Measurements from ENCODE around the gene RGS7.

Gene RGS7

DNA sequence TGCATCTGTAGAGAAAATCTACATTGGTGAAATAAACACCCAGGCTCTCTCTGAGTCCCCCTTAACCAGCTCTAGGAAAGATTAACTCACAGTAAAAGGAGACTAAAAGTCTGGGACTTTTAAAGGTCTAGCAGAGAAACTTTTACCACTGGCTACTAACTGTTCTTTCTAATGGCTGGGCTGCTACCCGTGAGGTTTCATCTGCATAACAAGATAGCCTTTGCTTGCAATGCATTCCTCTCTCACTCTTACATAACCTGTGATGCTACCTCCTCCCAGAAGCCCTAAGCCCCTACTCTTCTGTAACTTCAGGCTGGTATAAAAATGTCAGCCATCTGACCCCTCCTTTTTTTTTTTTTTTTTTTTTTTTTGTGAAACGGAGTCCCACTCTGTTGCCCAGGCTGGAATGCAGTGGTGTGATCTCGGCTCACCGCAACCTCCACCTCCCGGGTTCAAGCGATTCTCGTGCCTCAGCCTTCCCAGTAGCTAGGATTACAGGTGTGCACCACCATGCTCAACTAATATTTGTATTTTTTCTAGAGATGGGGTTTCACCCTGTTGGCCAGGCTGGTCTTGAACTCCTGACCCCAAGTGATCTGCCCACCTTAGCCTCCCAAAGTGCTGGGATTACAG, 344.2 kb downstream of the RGS7 start:
- Histone ChIP-seq H3K4me1 (ENCODE audit: insufficient read depth, low read length, poor library complexity, severe bottlenecking) (no peaks in the 10 kb centered on the region), H3K79me2 (ENCODE audit: insufficient read depth, low read length) (no peaks in the 10 kb centered on the region), H2AFZ (ENCODE audit: low read length) (no peak overlapping the region), H3K27me3 (ENCODE audit: insufficient read depth, low read length, poor library complexity, severe bottlenecking) (no peaks in the 10 kb centered on the region), H3K9ac (ENCODE audit: low read depth, low read length, poor library complexity, severe bottlenecking) (no peak overlapping the region), H3F3A (ENCODE audit: low read depth) (no peaks in the 10 kb centered on the region), H3K4me2 (ENCODE audit: low read depth, low read length, poor library complexity, severe bottlenecking) (no peak overlapping the region), H3K9me2 (replicated peaks; ENCODE audit: low read depth, low read length) (no peaks in the 10 kb centered on the region), H3K36me3 (ENCODE audit: insufficient read depth, low read length) (no peaks in the 10 kb centered on the region), H3K4me3 (ENCODE audit: low read length, poor library complexity, severe bottlenecking) (no peak overlapping the region), H4K20me1 (ENCODE audit: insufficient read depth, low read length, poor library complexity, severe bottlenecking) (no peaks in the 10 kb centered on the region), H3K9me3 (ENCODE audit: insufficient read depth, low read depth, low read length) (no peaks in the 10 kb centered on the region; the same call in 1 of the 2 replicates)
- TF ChIP-seq, protein P1, sequence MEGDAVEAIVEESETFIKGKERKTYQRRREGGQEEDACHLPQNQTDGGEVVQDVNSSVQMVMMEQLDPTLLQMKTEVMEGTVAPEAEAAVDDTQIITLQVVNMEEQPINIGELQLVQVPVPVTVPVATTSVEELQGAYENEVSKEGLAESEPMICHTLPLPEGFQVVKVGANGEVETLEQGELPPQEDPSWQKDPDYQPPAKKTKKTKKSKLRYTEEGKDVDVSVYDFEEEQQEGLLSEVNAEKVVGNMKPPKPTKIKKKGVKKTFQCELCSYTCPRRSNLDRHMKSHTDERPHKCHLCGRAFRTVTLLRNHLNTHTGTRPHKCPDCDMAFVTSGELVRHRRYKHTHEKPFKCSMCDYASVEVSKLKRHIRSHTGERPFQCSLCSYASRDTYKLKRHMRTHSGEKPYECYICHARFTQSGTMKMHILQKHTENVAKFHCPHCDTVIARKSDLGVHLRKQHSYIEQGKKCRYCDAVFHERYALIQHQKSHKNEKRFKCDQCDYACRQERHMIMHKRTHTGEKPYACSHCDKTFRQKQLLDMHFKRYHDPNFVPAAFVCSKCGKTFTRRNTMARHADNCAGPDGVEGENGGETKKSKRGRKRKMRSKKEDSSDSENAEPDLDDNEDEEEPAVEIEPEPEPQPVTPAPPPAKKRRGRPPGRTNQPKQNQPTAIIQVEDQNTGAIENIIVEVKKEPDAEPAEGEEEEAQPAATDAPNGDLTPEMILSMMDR (conservative IDR thresholded peaks at IDR 0.05; ENCODE audit: low read length) = no peak
- TF ChIP-seq EZH2phosphoT487 (IDR thresholded peaks at IDR 0.05; ENCODE audit: borderline replicate concordance) = no peak

DNA sequence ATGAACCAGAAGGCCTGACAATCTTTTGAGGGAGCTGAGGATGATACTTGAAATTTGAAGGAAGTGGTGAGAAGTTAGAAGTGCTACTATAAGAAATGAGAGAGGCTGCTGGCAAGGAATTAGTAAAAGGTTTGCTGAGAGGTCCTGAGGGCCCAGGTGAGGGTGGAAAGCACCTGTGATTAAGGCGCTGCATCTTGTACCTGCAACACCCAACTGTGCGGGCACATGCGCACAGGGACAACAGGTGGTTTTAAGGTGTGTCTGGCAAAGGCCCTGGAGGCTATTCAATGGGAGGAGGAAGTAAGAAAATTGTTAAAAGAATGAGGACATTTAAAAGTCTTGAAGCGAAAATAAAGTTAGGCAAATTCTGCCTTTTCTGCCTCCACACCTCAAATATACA, 349.3 kb downstream of the RGS7 start:
- H3K4me2 ChIP-seq (ENCODE audit: low read depth, low read length, poor library complexity, severe bottlenecking) = no peak overlapping the region
- H4K20me1 ChIP-seq (ENCODE audit: insufficient read depth, low read length, poor library complexity, severe bottlenecking) = no peaks in the 10 kb centered on the region
- H3K9ac ChIP-seq (ENCODE audit: low read depth, low read length, poor library complexity, severe bottlenecking) = no peak overlapping the region
- H3K36me3 ChIP-seq (ENCODE audit: insufficient read depth, low read length) = no peaks in the 10 kb centered on the region
- no peak overlapping the region for H3K4me3 ChIP-seq (ENCODE audit: low read length, poor library complexity, severe bottlenecking)
- H3K79me2 ChIP-seq (ENCODE audit: insufficient read depth, low read length) = no peaks in the 10 kb centered on the region
- no peak for TF ChIP-seq EZH2phosphoT487 (IDR thresholded peaks at IDR 0.05; ENCODE audit: borderline replicate concordance)
- TF ChIP-seq, protein P1 (conservative IDR thresholded peaks at IDR 0.05; ENCODE audit: low read length) = no peak
- H2AFZ ChIP-seq (ENCODE audit: low read length) = no peak overlapping the region
- H3K4me1 ChIP-seq (ENCODE audit: insufficient read depth, low read length, poor library complexity, severe bottlenecking) = no peaks in the 10 kb centered on the region
- no peaks in the 10 kb centered on the region; the same call in 1 of the 2 replicates for H3K9me3 ChIP-seq (ENCODE audit: insufficient read depth, low read depth, low read length)
- H3F3A ChIP-seq (ENCODE audit: low read depth) = no peaks in the 10 kb centered on the region
- no peaks in the 10 kb centered on the region for H3K27me3 ChIP-seq (ENCODE audit: insufficient read depth, low read length, poor library complexity, severe bottlenecking)
- H3K9me2 ChIP-seq (replicated peaks; ENCODE audit: low read depth, low read length) = no peaks in the 10 kb centered on the region

DNA sequence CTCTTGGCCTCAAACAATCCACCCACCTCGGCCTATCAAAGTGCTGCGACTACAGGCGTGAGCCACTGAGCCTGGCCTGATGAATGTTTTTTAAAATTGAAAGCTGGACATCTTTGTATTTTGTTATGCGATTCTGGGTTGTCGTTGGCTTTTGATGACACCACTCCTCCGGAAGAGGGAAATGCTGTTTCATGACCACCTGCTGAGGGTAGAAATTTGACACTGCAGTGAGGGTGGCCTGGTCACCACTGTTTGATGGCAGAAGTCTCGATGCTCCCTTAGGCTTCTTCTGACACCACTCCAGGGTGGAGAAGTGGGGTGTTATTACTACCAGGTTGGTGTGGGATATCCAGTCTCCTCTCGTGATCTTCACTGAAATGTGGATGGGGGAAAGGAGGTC, 357.2 kb downstream of the RGS7 start:
- no peak overlapping the region for H3K4me3 ChIP-seq (ENCODE audit: low read length, poor library complexity, severe bottlenecking)

More for the DNA sequence above, 357.2 kb downstream of the RGS7 start:
- TF ChIP-seq, protein P1 (conservative IDR thresholded peaks at IDR 0.05; ENCODE audit: low read length) = no peak
- TF ChIP-seq EZH2phosphoT487 (IDR thresholded peaks at IDR 0.05; ENCODE audit: borderline replicate concordance) = no peak
- H3K4me1 ChIP-seq (ENCODE audit: insufficient read depth, low read length, poor library complexity, severe bottlenecking) = no peaks in the 10 kb centered on the region
- no peak overlapping the region for H3K4me2 ChIP-seq (ENCODE audit: low read depth, low read length, poor library complexity, severe bottlenecking)
- H2AFZ ChIP-seq (ENCODE audit: low read length) = no peak overlapping the region
- no peaks in the 10 kb centered on the region for H3K9me2 ChIP-seq (replicated peaks; ENCODE audit: low read depth, low read length)
- no peaks in the 10 kb centered on the region for H4K20me1 ChIP-seq (ENCODE audit: insufficient read depth, low read length, poor library complexity, severe bottlenecking)
- no peaks in the 10 kb centered on the region for H3K36me3 ChIP-seq (ENCODE audit: insufficient read depth, low read length)
- no peak overlapping the region for H3K9ac ChIP-seq (ENCODE audit: low read depth, low read length, poor library complexity, severe bottlenecking)
- no peaks in the 10 kb centered on the region for H3K27me3 ChIP-seq (ENCODE audit: insufficient read depth, low read length, poor library complexity, severe bottlenecking)
- H3F3A ChIP-seq (ENCODE audit: low read depth) = no peaks in the 10 kb centered on the region
- no peaks in the 10 kb centered on the region for H3K9me3 ChIP-seq (ENCODE audit: insufficient read depth, low read depth, low read length)
- no peaks in the 10 kb centered on the region for H3K79me2 ChIP-seq (ENCODE audit: insufficient read depth, low read length)
